GM18909 (cell line): ENCODE data around the gene QPRT.
"Not testable (repeated sequence)": the region's sequence is repeated elsewhere in the genome, so short reads cannot be mapped to it uniquely, and the experiment has no call there.

Source experiments
- ATAC-seq: cut with Tn5 transposase; IDR thresholded peaks from one replicate; pipeline ENCODE4 v1.9.1; 2021; ENCODE audit warnings: mild to moderate bottlenecking; ENCODE audit not compliant: unreplicated experiment, poor library complexity

The QPRT gene

DNA sequence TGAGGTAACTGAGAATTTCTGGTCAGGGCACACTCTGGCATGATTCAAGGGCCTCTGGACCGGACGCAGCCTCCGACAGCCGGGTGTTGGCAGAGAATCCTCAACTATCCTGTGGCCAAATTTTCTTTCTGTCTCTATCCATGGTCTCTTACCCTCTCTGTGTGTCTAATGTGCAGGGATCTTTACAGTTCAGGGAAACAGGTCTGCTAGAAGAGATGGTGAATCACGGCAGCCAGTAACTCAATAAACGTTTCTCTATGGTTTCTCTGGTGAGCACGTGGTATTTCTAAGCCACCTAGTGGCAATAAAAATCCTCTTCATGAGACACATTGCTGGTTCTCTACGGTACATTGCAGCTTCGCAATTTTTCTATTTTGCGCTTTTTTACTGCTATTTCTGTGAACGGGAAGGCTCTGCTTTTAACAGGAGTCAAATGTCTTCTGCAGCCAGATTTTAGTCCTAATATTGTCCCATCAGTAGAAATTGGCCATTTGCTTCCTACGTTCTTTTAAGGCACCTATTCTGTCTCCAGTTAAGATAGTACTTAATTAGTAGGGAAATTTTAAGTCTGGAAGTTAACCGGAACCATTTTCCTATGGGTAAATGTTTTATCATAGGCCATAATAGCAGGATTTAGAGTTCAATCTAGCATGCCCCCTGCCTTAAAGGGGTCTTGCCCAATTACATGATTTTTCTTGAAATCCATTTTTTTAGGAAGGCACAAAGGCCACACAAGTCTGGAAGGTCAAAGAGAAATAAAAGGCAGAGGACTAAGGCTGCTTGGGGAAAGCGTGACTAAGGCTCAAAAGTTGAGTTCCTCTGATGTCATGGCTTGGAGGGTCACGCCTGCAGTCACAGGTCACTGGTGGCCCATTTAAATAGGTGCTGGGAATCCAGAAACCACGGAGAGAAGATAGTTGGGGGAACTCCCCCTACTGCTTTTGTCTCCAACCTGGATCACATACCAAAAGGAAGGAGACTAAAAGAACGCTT is 31.5 kb downstream of the QPRT start:
- no peak for ATAC-seq

DNA sequence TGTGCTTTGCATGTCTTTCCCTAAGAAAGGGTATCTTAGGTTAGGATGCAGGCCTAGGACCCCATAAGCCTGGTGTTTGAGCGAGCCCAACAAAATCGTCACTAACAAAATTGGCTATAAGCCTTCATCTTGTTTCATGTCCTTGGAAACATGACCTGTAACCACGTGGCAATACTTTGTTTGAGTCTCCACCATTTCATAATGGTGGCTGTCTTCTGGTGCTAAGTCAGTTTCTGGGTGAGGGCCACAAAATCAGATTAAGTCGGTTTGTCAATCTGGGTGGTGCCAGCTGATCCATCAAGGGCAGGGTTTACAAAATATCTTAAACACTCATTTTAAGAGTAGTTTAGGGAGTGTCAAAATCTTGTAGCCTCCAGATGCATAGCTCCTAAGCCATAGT is 33.8 kb downstream of the QPRT start:
- no peak for ATAC-seq

DNA sequence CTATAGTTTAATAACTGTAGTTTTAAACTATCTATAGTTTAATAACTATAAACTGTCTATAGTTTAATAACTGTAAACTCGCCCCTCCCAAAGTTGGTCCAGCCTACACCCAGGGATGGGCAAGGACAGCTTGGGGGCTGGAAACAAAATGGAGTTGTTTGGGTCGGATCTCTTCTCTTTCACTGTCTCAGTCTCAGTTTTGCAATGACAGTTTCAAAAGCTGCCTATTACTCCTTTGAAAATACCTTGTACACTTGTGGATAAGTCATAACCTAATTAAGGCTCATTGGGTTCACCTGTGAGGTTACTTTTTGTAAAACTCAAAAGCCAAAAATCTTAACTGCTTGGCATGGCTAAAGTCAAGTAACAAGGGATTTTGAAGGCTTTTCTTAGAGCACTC is 35.4 kb downstream of the QPRT start:
- ATAC-seq: no peak

GRCh38 chr16:29714972-29715371 is 36.0 kb downstream of the QPRT start:
- ATAC-seq: no peak

DNA sequence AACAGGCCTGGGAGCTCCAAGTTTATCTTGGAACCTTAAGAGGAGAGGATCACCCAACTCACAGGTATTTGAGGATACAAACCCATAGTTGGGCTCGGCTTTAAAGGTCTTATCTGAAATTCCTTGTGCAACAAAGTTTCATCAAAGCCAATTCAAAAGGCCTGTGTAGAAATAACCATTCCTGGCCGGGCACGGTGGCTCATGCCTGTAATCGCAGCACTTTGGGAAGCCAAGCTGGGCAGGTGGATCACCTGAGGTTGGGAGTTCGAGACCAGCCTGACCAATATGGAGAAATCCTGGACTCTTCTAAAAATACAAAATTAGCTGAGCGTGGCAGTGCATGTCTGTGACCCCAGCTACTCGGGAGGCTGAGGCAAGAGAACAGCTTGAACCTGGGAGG is 38.1 kb downstream of the QPRT start:
- ATAC-seq: no peak

- no peak for ATAC-seq
Observed at GRCh38 chr16:29719063-29719462, 40.1 kb downstream of the QPRT start.

- ATAC-seq: no peak
Observed at GRCh38 chr16:29720703-29721102, 41.7 kb downstream of the QPRT start.

DNA sequence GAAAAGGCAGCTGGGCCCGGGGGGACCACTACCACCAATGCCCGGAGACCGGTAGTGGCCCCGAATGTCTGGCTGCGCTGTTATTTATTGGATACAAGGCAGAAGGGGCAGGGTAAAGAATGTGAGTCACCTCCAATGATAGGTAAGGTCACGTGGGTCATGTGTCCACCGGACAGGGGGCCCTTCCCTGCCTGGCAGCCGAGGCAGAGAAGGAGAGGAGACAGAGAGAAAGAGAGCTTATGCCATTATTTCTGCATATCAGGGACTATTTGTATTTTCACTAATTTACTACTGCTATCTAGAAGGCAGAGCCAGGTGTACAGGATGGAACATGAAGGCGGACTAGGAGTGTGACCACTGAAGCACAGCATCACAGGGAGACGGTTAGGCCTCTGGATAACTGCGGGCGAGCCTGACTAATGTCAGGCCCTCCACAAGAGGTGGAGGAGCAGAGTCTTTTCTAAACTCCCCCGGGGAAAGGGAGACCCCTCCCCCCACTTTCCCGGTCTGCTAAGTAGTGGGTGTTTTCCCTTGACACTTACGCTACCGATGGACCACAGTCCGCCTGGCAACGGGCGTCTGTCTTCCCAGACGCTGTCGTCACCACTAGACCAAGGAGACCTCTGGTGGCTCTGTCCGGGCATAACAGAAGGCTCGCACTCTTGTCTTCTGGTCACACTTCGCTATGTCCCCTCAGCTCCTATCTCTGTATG is 42.3 kb downstream of the QPRT start:
- not testable (repeated sequence) for ATAC-seq

DNA sequence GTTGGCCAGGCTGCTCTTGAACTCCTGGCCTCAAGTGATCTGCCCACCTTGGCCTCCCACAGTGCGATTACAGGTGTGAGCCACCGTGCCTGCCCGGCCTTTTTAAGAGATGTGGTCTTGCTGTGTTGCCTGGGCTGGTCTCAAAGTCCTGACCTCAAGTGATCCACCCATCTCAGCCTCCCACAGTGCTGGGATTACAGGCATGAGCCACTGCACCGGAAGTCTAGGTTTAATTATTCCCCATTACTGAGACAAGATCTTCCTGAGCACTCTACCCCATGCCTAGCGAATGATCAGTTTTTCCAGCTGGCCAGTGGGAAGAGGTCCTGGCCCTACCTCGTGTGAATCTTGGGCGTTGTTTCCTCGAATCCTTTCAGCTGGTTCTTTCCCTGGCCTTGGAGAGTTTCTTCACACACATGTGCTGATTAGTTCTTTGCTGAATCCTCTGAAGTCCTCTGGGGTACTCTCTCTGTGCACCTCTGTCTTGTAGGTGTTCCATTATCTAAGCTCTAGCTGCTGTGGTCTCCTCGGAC is 47.9 kb downstream of the QPRT start:
- ATAC-seq: no peak

GRCh38 chr16:29727452-29727851 is 48.5 kb downstream of the QPRT start:
- ATAC-seq: no peak

- no peak for ATAC-seq
Observed at GRCh38 chr16:29729116-29729521, 50.1 kb downstream of the QPRT start.

- no peak for ATAC-seq
Observed at GRCh38 chr16:29730649-29731048, 51.7 kb downstream of the QPRT start.

DNA sequence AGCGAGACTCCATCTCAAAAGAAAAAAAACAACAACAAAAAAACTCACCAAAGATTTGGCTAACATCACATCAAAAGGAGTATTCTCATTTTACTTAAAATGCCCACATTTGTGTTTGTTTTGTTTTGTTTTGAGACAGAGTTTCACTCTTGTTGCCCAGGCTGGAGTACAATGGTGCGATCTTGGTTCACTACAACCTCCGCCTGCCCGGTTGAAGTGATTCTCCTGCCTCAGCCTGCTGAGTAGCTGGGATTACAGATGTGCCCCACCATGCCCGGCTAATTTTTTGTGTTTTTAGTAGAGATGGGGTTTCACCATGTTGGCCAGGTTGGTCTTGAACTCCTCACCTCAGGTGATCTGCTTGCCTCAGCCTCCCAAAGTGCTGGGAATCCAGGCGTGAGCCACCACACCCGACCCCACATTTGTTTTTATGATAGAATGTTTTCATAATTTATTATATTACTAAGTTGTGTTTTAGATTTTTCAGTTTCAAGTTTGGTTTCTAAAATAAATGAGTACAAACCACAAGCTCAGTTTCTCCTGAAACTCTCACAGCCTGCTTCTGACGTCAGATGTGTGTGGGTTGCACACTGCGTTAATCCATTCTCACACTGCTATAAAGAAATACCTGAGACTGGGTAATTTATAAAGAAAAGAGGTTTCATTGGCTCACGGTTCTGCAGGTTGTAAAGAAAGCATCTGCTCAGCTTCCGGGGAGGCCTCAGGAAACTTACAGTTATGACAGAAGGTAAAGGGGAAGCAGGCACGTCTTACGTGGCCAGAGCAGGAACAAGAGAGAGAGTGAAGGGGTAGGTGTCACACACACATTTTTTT is 53.0 kb downstream of the QPRT start:
- ATAC-seq: peak; percentile 60

GRCh38 chr16:29734786-29735185 is 55.8 kb downstream of the QPRT start:
- ATAC-seq: no peak

- no peak for ATAC-seq
Observed at GRCh38 chr16:29736112-29736511, 57.1 kb downstream of the QPRT start.

DNA sequence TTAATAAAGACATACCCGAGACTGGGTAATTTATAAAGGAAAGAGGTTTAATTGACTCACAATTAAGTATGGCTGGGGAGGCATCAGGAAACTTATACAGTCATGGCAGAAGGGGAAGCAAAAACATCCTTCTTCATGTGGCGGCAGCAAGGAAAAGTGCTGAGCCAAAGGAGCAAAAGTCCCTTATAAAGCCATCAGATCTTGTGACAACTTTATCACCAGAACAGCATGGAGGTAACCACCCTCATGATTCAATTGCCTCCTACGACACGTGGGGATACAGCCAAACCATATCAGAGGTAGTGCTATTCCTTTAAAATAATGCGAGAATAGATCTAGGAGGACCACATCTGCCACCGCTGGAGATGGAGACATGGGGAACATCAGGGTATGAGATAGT is 57.8 kb downstream of the QPRT start:
- no peak for ATAC-seq

DNA sequence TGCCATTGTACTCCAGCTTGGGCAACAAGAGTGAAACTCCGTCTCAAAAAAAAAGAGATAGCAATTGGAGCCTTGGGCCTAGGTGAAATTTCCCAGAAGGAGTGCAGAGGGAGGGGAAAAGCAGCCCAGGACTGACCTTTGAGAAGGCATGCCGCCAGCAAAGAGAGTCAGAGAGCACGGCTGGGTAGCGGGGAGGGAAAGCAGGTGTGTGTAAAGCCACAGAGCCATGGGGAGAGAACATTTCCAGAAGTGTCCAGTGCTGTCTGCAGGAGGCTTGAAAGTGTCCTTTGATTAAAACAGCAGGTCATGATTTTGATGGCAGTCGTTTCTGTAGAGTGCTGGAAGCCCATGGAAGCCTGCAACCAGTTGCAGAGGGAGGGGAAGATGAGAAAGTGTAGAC is 58.7 kb downstream of the QPRT start:
- no peak for ATAC-seq

DNA sequence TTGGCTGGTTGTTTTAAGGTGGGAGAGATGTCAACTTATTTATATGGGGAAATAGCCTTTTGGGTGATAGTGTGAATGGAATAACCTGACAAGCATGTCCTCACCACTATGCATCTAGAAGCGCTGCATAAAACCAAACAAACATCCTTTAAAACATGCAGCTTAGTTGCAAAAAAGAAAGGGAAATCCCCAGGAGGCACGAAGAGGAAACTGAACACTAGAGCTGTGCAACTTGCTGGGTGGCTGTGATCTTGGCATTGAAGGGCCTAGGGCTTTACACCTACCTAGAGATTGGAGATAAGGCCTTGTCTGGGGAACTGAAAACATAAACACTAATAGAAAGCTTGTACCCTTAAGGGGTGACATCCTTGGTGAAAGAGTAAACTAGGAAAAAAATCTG is 59.5 kb downstream of the QPRT start:
- ATAC-seq: peak; percentile 45

- not testable (repeated sequence) for ATAC-seq
Observed at GRCh38 chr16:29739927-29740629, 61.1 kb downstream of the QPRT start.

DNA sequence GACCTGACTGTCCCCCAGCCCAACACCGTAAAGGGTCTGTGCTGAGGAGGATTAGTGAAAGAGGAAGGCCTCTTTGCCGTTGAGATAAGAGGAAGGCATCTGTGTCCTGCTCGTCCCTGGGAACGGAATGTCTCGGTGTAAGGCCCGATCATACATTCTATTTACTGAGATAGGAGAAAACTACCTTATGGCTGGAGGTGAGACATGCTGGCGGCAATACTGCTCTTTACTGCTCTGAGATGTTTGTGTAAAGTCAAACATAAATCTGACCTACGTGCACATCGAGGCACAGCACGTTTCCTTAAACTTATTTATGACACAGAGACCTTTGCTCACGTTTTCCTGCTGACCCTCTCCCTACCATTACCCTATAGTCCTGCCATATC is 61.6 kb downstream of the QPRT start:
- ATAC-seq: not testable (repeated sequence)
